Upper lobe of right lung (tissue), 1 donor: ENCODE results near the gene CHMP1A. TPM values are rescaled to one million over a fixed set of nuclear protein-coding genes. Genes with fewer than 3 reads are reported as not detected.
A peak's percentile ranks its signal among the peaks of the same experiment; 100 is the strongest.

Source experiments
- ATAC-seq: fragments of 200-7000 bp; cut with Tn5 transposase; one replicate; pipeline ENCODE4 v1.9.1; 2020; ENCODE audit warnings: mild to moderate bottlenecking, moderate library complexity
- DNase-seq: peaks from one replicate; pipeline ENCODE4 v3.0.0-alpha.2; 2020
- H3K27ac ChIP-seq: fragments of 200-600 bp; one replicate; pipeline ENCODE4 v1.8.0; 2022
- H3K27me3 ChIP-seq: fragments of 200-600 bp; one replicate; pipeline ENCODE4 v1.8.0; 2022; ENCODE audit warnings: mild to moderate bottlenecking
- H3K36me3 ChIP-seq: fragments of 200-600 bp; one replicate; pipeline ENCODE4 v1.8.0; 2022
- H3K4me1 ChIP-seq: fragments of 200-600 bp; one replicate; pipeline ENCODE4 v1.8.0; 2022
- H3K4me3 ChIP-seq: fragments of 200-600 bp; one replicate; pipeline ENCODE4 v1.8.0; 2022; ENCODE audit warnings: mild to moderate bottlenecking
- H3K9me3 ChIP-seq: fragments of 200-600 bp; one replicate; pipeline ENCODE4 v1.8.0; 2022
- intact Hi-C: fragments of 100-400 bp; cut with DNase I; formaldehyde crosslinking; loops from one replicate; pipeline ENCODE4 v1.11.0; 2022
- long read RNA-seq: library from polyadenylated mRNA; unstranded; transcript quantifications from one replicate; pipeline ENCODE4 v2.0.0, GENCODE V29; 2021
- total RNA-seq: library from RNA; stranded (reverse); fragmentation: NEBNext Ultra II Directional; extraction: Animal tissue kit (Norgen Biotek cat#: 25700); gene quantifications from one replicate; pipeline ENCODE4 v1.2.1, GENCODE V29; 2021
- TF ChIP-seq, protein P1 (sequence below): fragments of 200-600 bp; IDR thresholded peaks from one replicate; pipeline ENCODE4 v1.8.0; 2022; ENCODE audit warnings: antibody characterized with exemption
- donor health status: DM: no; HTN: yes; CAD: no; lungs with severe emphysema.

The CHMP1A gene
- 74.0 TPM for total RNA-seq
- long read RNA-seq, transcript CHMP1A-204 (2 exons, 2,007 nt), result major isoform, 6 of 235 reads
- long read RNA-seq, transcript CHMP1A-206 (4 exons, 812 nt), result minor isoform, 5 of 235 reads
- long read RNA-seq, partial matches to known transcripts, result 8 of 235 reads
- long read RNA-seq, other reads (novel, unspliced or antisense), result 213 of 235 reads

DNA sequence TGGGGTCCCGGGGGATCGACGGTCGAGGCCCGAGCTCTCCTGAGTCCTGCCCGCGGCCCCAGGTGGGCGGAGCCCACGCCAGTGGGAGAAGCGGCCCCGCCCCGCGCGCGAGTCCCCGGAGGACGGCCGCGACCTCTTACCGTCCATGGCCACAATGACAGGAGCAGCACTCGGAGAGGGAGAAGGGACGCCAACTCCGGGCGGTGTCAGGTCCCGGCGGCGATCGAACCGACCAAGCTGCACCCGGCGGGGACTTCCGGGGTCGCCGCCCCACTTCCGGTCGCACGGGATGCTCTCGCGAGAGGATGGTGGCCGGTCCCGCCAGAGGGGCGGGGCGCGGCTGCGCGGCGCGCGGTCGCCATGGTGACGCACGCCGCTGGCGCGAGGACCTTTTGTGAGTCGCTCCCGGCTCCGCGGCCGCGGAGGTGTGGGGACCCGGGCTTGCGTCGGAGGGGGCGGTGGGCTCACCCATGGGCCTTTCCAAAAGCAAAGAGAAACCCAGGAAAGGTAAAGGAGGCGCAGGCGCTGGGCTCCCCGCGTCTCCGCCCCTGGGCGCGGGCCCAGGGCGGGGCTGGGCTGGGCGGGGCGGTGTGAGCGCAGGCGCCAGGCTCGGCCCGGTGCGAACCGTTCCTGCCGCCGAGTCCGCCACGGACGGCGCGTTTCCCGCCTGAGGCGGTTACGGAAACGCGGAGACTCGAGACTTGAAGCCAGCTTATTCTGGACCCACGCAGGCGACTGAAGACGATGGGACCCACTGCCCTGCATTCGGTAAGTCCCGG lies at the start of gene CHMP1A, which contains the start of gene SPATA33:
TSS of gene CHMP1A (minus strand) at position 267 of the 779 bp plus-strand sequence. CDS start at position 147, 120 bp downstream.
TSS of gene SPATA33 (plus strand) at position 395 of the 779 bp plus-strand sequence. CDS start at position 471, 76 bp downstream.
- Histone ChIP-seq H3K36me3 (peaks cover 16% of the 10 kb centered on the region), H3K4me1 (peaks cover 25% of the 10 kb centered on the region), H3K27ac (peak within 1 kb of the TSS; percentile 88), H3K4me3 (peak within 1 kb of the TSS; percentile 97), H3K9me3 (no peaks in the 10 kb centered on the region), H3K27me3 (no peaks in the 10 kb centered on the region)
- ATAC-seq, result peak; percentile 97
- intact Hi-C loops, result no loop called here
- TF ChIP-seq, protein P1, sequence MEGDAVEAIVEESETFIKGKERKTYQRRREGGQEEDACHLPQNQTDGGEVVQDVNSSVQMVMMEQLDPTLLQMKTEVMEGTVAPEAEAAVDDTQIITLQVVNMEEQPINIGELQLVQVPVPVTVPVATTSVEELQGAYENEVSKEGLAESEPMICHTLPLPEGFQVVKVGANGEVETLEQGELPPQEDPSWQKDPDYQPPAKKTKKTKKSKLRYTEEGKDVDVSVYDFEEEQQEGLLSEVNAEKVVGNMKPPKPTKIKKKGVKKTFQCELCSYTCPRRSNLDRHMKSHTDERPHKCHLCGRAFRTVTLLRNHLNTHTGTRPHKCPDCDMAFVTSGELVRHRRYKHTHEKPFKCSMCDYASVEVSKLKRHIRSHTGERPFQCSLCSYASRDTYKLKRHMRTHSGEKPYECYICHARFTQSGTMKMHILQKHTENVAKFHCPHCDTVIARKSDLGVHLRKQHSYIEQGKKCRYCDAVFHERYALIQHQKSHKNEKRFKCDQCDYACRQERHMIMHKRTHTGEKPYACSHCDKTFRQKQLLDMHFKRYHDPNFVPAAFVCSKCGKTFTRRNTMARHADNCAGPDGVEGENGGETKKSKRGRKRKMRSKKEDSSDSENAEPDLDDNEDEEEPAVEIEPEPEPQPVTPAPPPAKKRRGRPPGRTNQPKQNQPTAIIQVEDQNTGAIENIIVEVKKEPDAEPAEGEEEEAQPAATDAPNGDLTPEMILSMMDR, result no peak
- peak; percentile 95 for DNase-seq

DNA sequence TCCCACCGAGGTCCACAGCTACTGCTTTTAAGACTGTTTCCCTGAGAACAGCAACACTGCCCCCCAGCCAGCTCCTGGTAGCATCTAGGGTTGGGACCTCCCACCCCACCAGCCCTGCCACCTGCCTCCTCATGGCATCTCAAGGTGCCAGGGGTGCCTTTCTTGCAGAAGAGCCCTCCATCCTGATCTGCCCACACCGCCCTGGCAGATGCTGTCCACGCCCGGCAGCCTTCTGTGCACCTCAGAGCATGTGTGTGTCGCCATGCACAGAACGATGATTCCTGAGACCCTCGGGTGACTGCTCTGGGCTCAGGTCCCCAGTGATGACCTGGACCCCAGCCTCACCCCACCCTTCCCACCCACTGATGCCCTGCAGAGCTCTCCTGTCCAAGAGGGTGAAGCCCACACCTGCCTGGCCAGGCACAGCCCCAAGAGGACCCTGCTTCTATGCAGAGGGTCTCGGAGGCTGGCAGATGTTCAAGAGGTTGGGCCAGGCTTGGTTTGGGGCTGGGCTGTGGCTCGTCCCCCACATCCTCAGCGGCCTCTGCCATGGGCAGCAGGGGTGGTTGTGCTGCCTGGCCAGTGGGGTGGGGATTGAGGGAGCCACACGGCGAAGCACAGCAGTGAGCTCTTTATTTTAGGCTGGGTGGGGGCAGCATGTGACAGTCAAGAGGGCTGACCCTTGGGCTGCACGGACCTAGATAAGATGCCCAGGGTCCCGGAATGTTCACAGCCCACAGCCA lies 49.2 kb upstream of the CHMP1A start:
- no peak overlapping the region for H3K27ac ChIP-seq
- TF ChIP-seq, protein P1, result no peak
- ATAC-seq, result no peak
- H3K9me3 ChIP-seq, result no peaks in the 10 kb centered on the region
- DNase-seq, result no peak
- H3K4me1 ChIP-seq, result peaks cover 4% of the 10 kb centered on the region
- no peaks in the 10 kb centered on the region for H3K36me3 ChIP-seq
- intact Hi-C loops, result loop anchor here (5.0 kb wide), 1 partner anchor 86 kb away; no protein-coding TSS in a partner anchor
- H3K27me3 ChIP-seq, result no peaks in the 10 kb centered on the region
- H3K4me3 ChIP-seq, result no peak overlapping the region

DNA sequence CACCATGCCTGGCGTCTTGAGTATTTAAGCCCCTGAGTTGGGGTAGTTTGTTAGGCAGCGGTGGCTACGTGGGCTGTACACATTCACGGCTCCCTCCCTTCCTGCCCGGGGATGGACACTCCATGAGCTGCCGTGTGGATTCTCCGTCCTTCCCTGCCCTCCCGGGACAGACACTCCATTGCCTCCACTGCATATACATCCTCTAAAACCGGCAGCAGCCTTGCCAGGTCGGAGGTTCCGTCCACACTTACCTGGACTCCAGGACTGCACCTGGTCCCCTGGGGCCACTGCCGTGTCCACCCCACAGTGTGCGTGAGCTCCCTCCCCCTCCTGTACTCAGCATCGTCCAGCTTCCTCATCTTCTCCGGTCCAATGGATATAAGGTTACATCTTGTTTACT lies 47.5 kb upstream of the CHMP1A start:
- Histone ChIP-seq H3K4me3 (no peak overlapping the region), H3K9me3 (no peaks in the 10 kb centered on the region), H3K36me3 (no peaks in the 10 kb centered on the region), H3K4me1 (peaks cover 12% of the 10 kb centered on the region), H3K27ac (no peak overlapping the region), H3K27me3 (no peaks in the 10 kb centered on the region)
- TF ChIP-seq, protein P1, result no peak
- no peak for DNase-seq
- no peak for ATAC-seq
- intact Hi-C loops, result loop anchor here (5.0 kb wide), 1 partner anchor 87 kb away; no protein-coding TSS in a partner anchor

DNA sequence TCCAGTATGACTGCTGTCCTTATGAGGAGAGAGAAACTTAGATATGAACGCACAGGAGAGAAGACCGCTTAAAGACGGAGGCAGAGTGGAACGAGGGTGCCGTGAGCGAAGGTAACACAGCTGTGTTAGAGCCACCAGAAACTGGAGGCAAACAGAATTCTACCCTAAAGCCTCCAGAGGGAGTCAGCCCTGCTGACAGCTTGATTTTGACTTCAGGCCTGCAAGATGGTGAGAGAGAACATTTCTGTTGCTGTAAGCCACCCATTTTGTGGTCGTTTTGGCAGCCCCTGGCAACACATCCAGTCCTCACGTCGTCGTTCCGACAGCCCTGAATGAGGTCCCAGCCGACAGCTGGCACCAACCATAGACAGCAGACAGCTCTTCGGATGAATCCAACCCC lies 46.8 kb upstream of the CHMP1A start:
- Histone ChIP-seq H3K36me3 (no peaks in the 10 kb centered on the region), H3K27ac (no peak overlapping the region), H3K27me3 (no peaks in the 10 kb centered on the region), H3K4me3 (no peak overlapping the region), H3K9me3 (no peaks in the 10 kb centered on the region), H3K4me1 (peaks cover 18% of the 10 kb centered on the region)
- intact Hi-C loops, result no loop called here
- ATAC-seq (no peak), DNase-seq (no peak)
- TF ChIP-seq, protein P1, result no peak
